AG04449 (cell line): ENCODE measurements around the gene ADCY10.

Experiments used
- CTCF ChIA-PET: fragments of 350-600 bp; formaldehyde crosslinking; extraction: SDS; loops from one replicate; lab custom pipeline; 2021; ENCODE audit warnings: antibody characterized with exemption; lab: Yijun Ruan, JAX
- POLR2A ChIA-PET: fragments of 400-600, 350-600 bp; formaldehyde crosslinking; extraction: SDS; loops from one replicate; lab custom pipeline; 2020; ENCODE audit warnings: antibody characterized with exemption, inconsistent platforms; lab: Yijun Ruan, JAX
- DNase-seq: peaks from one replicate; pipeline ENCODE4 v3.0.0-alpha.2; 2010; ENCODE audit warnings: low read depth, low spot score
- H3K4me3 ChIP-seq: 2 replicates; pipeline ENCODE4 v1.5.1; 2011; ENCODE audit warnings: low read depth, mild to moderate bottlenecking, control low read depth, low read length
- TF ChIP-seq, protein P1 (sequence below): IDR thresholded peaks from one replicate; pipeline ENCODE4 v1.5.1; 2011; ENCODE audit warnings: mild to moderate bottlenecking, moderate library complexity, low read length, control low read depth, inconsistent platforms; ENCODE audit not compliant: insufficient read depth; ENCODE audit errors: missing control alignments

Gene ADCY10

GRCh38 chr1:167943541-167943940 is 29.6 kb upstream of the ADCY10 start:
- no peak for DNase-seq
- CTCF ChIA-PET, result interaction anchor here (1.8 kb wide), 1 partner anchor 10 kb away, joined by 4 read pairs; no protein-coding TSS in a partner anchor
- POLR2A ChIA-PET, result no interaction called here
- no peak overlapping the region for H3K4me3 ChIP-seq
- TF ChIP-seq, protein P1, sequence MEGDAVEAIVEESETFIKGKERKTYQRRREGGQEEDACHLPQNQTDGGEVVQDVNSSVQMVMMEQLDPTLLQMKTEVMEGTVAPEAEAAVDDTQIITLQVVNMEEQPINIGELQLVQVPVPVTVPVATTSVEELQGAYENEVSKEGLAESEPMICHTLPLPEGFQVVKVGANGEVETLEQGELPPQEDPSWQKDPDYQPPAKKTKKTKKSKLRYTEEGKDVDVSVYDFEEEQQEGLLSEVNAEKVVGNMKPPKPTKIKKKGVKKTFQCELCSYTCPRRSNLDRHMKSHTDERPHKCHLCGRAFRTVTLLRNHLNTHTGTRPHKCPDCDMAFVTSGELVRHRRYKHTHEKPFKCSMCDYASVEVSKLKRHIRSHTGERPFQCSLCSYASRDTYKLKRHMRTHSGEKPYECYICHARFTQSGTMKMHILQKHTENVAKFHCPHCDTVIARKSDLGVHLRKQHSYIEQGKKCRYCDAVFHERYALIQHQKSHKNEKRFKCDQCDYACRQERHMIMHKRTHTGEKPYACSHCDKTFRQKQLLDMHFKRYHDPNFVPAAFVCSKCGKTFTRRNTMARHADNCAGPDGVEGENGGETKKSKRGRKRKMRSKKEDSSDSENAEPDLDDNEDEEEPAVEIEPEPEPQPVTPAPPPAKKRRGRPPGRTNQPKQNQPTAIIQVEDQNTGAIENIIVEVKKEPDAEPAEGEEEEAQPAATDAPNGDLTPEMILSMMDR, result no peak

- POLR2A ChIA-PET, result no interaction called here
- no peak for DNase-seq
- TF ChIP-seq, protein P1, result no peak
- CTCF ChIA-PET, result interaction anchor here (1.1 kb wide), 1 partner anchor 9 kb away, joined by 3 read pairs; no protein-coding TSS in a partner anchor
- no peak overlapping the region for H3K4me3 ChIP-seq
Observed at GRCh38 chr1:167940264-167940663, 26.3 kb upstream of the ADCY10 start.

DNA sequence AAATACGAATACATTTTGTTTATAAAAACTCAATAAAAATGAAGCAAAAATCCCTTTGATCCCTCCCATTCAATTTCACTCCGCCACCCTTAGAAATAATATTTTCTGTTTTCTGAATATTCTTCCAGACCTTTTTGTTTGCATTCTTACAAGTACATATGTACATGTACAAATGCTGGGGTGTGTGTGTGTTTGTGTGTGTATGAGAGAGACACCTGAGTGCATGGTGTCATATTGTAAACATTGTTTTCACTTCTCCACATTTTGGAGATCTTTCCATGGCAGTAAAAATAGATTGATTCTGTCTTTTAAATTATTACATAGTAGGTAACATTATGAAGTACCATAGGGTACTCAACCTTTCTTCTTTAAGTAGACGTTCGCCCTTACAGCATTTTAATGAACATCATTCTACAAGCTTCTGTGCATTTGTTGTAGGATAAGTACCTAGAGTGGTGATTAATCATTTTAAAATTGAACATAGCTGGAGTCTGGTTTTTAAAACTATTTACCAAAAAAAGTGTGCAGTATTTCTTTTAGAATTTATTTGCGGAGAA is 24.2 kb upstream of the ADCY10 start:
- CTCF ChIA-PET, result interaction anchor here (1.5 kb wide), 1 partner anchor 144 kb away, joined by 5 read pairs; no protein-coding TSS in a partner anchor
- DNase-seq, result no peak
- POLR2A ChIA-PET, result interaction anchor here (0.6 kb wide), 1 partner anchor 243 kb away, joined by 3 read pairs; no protein-coding TSS in a partner anchor
- peak overlapping the region; percentile 87 for H3K4me3 ChIP-seq
- TF ChIP-seq, protein P1, result no peak

- ChIA-PET CTCF (interaction anchor here (1.1 kb wide), 1 partner anchor 141 kb away, joined by 5 read pairs; no protein-coding TSS in a partner anchor), POLR2A (interaction anchor here (0.8 to 1.5 kb wide), 5 partner anchors 29 to 216 kb away, joined by 3 to 5 read pairs (median 3); partner anchors contain the start of gene MPZL1)
- H3K4me3 ChIP-seq, result peak overlapping the region; percentile 87
- DNase-seq, result no peak
- TF ChIP-seq, protein P1, result no peak
Observed at GRCh38 chr1:167937709-167938010, 23.7 kb upstream of the ADCY10 start.

DNA sequence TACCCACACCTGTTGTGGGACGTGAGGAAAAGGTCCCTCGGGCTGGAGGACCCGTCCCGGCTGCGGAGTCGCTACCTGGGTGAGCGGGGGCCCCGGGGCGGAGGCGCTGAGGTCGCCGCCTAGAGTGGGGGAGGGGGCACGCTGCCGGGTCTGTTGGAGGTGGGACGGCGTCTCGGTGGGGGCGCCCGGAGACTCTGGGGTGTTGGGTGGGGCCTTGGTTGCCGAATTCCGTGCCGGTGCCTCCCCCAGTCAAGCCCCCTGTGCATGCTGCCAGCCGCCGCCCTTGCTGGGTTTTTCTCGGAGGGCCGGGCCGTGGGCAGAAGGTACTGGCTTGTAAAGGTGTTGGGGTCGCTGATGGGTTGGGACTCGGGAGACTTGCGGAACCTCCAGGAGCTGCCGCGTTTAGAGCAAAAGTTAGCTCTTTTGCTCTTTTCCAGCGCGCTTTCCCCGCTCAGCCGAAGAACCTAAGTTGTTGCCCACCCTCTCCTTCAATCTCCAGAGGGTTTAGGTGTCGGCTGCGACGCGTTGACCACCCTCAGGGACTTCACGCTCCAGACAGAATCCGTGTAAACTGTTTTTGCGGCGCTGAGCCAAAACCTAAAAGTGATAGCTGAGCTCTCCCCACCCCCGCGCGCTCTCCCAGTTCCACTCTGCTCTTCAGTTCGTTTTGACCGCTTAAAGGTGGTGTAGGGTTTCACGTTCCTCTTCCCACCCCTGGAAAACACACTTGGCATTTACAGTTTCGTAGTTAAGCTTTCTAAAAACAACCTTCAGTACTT is 23.2 kb upstream of the ADCY10 start, which contains the start of gene MPC2:
Gene MPC2 (minus strand): TSS at position 143 of the 779 bp plus-strand sequence. CDS start 1,231 bp downstream, outside the sequence.
- DNase-seq, result no peak
- TF ChIP-seq, protein P1, result no peak
- CTCF ChIA-PET, result interaction anchor here (1.1 kb wide), 1 partner anchor 140 kb away, joined by 5 read pairs; no protein-coding TSS in a partner anchor
- H3K4me3 ChIP-seq, result peak within 1 kb of the TSS; percentile 87
- POLR2A ChIA-PET, result interaction anchor here (0.8 to 1.9 kb wide), 6 partner anchors 29 to 215 kb away, joined by 3 to 5 read pairs (median 4); partner anchors contain the start of gene MPZL1
